D721Med (cell line): ENCODE results near the gene TSR3.

Experiments used
- DNase-seq: peaks from one replicate; pipeline ENCODE4 v3.0.0; 2011; ENCODE audit warnings: low spot score; ENCODE audit not compliant: insufficient read length
- FAIRE-seq: peaks from 2 replicates; lab custom pipeline; 2011; peaks lifted over from hg19 to GRCh38; lab: Jason Lieb, UNC
- CTCF ChIP-seq: IDR thresholded peaks from 2 replicates; pipeline ENCODE4 v1.5.1; 2012; ENCODE audit warnings: mild to moderate bottlenecking, control low read depth; ENCODE audit not compliant: insufficient read depth; ENCODE audit errors: missing control alignments

TSR3 gene

GRCh38 chr16:1394367-1394951 is 42.8 kb upstream of the TSR3 start:
- no peak for DNase-seq
- FAIRE-seq = no peak

GRCh38 chr16:1393613-1394176 is 42.0 kb upstream of the TSR3 start:
- no peak for DNase-seq
- no peak for FAIRE-seq
- no peak for TF ChIP-seq CTCF

More at GRCh38 chr16:1394367-1394951, 42.8 kb upstream of the TSR3 start:
- no peak for TF ChIP-seq CTCF

- no peak for TF ChIP-seq CTCF
- FAIRE-seq (no peak), DNase-seq (no peak)
Observed at GRCh38 chr16:1392826-1393225, 41.1 kb upstream of the TSR3 start.

GRCh38 chr16:1390239-1390779 is 38.6 kb upstream of the TSR3 start:
- FAIRE-seq (no peak), DNase-seq (no peak)
- TF ChIP-seq CTCF = no peak

- TF ChIP-seq CTCF = no peak
- FAIRE-seq (no peak), DNase-seq (no peak)
Observed at GRCh38 chr16:1389762-1390161, 38.1 kb upstream of the TSR3 start.

- TF ChIP-seq CTCF = no peak
- DNase-seq (no peak), FAIRE-seq (no peak)
Observed at GRCh38 chr16:1387331-1387730, 35.7 kb upstream of the TSR3 start.

- no peak for TF ChIP-seq CTCF
- no peak for FAIRE-seq
- no peak for DNase-seq
Observed at GRCh38 chr16:1385232-1385631, 33.6 kb upstream of the TSR3 start.
